Ecto neural progenitor cell (in vitro differentiated cells): ENCODE results near the gene PET100.

Experiments
- DNase-seq: peaks from one replicate; pipeline ENCODE4 v3.0.0-alpha.2; 2018; ENCODE audit warnings: low spot score

PET100 gene

DNA sequence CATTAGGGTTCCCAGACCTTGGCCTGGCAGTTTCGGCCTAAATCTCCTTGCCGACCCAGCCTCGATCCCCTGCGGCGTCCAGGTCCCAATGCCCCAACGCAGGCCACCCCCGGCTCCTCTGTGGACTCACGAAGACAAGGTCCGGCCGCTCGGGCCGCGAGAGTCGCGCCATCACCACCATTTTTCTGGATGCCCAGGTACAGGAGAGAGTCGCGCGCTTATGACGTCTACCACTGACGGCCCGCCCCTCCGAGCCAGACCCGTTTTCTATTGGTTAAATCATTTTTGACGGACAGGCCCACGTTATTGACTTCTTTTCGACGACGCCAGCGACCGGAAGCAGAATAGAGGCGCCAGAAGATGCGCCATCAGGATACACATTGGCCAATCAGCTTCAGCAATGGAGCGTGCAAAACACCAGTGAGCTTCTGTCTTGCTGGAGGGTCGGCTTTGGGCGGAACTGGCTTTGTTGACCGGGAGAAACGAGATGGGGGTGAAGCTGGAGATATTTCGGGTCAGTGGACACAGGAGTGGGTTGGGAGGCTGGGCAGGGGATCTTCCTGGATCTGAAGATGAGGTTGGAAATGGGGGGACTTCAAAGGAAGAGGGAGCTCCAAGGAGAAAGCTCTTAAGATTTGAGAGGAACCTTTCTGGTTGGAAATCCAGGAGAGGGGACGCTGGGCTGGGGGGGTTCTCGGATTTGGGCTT lies at the start of gene PET100, which contains the start of gene XAB2:
Gene PET100, plus strand, starts transcription at position 447 of the 708 bp plus-strand sequence. Its CDS starts 41 bp downstream, at position 488.
Gene XAB2, minus strand, starts transcription at position 199 of the 708 bp plus-strand sequence. Its CDS starts 18 bp downstream, at position 181.
- DNase-seq, result peak; percentile 96

- no peak for DNase-seq
Measured at GRCh38 chr19:7582446-7582845, 47.1 kb upstream of the PET100 start.

DNA sequence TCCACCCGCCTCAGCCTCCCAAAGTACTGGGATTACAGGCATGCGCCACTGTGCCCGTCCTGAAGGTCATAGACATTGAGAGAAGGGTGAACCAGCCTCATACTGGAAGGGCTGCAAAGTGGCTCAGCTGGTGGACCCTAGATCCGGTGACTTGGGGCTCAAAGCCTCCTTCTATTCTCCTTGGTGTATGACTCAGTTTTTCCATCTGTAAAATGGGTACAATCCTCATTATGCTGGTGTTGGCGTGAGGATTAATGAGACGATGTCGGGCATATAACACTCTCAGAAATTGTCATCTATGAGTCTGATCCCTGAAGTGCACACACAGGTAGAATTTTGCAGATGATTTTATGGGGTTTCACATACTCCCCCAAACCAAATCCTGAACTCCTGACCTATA lies 39.8 kb upstream of the PET100 start:
- DNase-seq, result no peak

DNA sequence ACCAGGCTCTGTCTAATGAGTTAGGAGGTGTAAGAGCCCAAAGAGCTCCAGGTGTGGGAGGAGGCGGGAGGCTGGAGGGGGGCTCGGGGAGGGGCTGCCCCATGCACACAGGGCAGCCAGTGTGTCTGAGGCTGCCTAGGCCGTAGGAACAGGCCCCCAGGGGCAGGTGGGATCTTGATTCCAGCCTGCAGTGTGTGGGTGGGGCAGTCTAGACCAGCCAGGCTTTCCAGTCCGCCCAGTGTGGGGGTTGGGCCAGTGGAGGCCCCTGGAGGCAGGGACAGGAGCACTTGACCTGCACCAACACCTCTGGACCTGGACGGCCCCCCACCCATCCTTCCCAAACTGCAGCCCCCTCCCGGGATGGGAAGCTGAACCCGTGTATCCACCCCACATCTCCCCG lies 39.3 kb upstream of the PET100 start:
- DNase-seq, result no peak

GRCh38 chr19:7595466-7596133 lies 34.0 kb upstream of the PET100 start, which contains the start of gene CAMSAP3:
Gene CAMSAP3, plus strand, starts transcription at chr19:7595863. Its CDS starts 140 bp downstream, at chr19:7596003.
- peak; percentile 87 for DNase-seq

DNA sequence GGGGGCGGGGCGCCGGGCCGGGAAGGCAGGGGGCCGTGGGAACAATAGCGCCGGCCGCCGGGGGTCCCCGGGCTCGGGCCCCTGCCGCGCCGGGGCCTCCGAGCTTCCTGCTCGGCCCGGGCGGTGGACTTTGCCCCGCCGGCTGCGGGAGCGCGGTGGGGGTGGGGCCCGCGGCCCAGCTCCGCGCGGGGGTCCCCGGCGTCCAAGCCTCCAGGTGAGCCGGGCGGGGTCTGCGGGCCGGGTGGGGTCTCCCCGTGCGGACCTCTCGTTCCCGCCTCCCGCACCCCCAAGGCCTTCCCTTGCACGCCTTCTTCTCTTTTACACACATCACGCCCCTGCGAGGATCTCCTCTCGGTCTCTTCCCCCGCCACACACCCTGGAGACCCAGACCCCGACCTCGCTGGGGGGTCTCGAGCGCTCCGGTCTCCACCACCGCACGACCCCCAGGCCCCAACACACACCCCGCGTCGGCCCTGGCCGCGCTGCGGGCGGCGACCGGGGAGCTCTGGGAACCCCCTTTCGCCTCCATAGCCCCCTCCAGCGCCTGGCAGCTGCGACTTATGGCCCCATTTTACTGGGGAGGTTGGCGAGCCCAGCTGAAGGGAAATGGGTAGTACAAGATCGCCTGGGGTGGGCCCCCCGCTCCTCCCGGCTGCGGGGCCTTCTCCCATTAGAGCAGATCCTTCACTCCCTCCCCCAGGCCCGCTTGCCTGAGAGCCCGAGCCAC lies 33.2 kb upstream of the PET100 start:
- DNase-seq, result no peak

- no peak for DNase-seq
Measured at GRCh38 chr19:7597689-7598088, 31.9 kb upstream of the PET100 start.

DNA sequence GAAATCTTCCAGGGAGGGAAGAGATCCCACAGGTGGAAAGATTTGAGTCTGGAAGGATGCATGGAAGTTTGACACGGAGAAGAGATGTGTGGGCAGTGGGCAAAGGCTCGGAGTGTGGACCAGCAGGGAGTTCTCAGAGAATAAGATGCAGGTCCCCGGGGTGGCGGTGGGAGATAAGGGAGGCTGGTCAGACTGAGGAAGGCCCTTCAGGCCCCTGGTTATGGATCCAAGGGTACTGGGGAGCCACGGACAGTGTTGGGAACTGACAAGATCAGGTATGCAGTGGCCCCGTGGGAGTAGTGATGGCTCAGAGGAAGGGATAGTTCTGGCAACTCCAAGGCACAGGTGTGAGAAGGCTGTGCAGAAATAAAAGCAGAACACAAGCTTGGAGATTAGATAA lies 31.4 kb upstream of the PET100 start:
- DNase-seq, result no peak

GRCh38 chr19:7600721-7601120 lies 28.9 kb upstream of the PET100 start:
- DNase-seq, result no peak

DNA sequence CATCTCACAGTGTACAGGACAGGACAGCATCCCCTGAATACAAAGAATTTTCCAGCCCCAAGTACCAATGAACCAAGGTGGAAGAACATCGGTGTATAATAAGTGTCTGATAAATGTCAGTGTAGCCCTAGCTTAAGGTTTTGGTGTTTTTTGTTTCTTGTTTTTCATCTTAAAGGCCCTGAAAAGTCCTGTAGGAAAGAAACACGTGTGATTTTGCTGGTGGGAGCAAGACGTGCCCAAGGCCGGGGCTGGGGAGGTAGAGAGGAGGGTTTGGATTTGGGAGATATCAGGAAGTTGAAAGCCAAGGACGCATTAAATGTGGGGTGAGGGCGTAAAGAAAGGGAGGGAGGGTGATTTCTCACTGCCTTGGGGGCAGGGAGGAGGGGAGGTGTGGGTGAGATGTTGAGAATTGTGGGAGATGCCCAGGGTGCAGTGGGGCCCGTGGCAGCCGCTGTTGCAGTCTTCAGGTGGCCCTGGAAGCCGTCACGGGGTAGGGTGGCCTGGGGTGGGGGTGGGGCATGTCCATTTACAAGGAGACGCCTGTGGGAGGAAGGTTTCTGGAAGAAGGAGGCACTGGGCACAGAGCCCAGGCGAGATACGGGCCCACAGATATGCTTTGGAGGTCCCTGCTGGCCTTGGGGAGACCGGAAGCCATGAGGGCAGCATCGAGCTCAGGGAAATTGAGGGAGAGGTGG lies 27.2 kb upstream of the PET100 start:
- no peak for DNase-seq

DNA sequence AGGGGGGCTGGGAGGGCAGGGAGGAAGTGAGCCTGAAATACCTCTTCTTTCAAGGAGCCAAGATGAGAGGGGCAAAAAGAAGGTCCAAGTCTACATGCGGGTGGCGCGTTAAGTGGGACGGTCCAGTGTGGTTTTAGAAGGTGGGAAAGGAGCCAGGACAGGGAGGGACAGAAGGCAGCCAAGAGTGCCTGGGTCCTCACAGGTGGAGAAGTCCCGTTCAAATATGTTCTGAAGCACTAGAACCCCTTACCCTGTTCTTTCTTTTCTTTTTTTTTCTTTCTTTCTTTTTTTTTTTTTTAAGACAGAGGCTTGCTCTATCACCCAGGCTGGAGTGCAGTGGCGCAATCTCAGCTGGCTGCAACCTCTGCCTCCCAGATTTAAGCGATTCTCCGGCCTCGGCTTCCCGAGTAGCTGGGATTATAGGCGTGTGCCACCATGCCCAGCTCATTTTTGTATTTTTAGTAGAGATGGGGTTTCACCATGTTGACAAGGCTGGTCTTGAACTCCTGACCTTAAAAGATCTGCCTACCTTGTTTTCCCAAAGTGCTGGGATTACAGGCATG lies 26.6 kb upstream of the PET100 start:
- DNase-seq, result no peak

GRCh38 chr19:7603919-7604318 lies 25.7 kb upstream of the PET100 start:
- no peak for DNase-seq

DNA sequence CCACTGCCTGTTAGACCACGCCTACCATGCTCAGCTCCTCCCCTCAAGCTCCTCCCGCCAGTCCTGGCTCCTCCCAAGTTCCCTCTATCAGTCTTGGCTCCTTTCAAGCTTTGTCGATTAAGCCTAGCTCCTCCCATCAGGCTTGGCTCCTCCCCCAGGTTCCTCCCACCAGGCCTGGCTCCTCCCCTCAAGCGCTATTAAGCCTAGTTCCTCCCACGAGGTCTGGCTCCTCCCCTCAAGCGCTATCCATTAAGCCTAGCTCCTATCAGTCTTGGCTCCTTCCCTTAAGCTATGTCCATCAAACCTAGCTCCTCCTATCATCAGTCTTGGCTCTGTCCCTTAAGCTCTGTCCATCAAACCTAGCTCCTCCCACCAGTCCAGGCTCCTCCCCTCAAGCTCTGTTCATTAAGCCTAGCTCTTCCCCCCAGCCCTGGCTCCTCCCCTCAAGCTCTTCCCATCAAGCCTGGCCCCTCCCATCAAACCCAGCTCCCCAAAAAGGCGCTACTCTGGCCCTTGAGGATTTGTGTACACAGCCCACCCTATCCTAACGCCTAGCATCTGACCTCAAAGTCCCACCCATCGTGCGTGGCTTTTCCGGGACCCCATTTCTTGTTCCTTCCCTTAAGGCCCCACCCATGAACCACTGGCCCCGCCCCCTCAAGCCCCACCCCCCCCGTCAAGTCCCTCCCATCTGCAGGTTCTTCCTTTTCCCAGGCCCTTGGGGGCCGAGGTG lies 23.9 kb upstream of the PET100 start:
- DNase-seq, result peak; percentile 48

GRCh38 chr19:7606289-7606688 lies 23.3 kb upstream of the PET100 start:
- no peak for DNase-seq

- no peak for DNase-seq
Measured at GRCh38 chr19:7607212-7607873, 22.2 kb upstream of the PET100 start.

GRCh38 chr19:7607874-7608560 lies 21.6 kb upstream of the PET100 start:
- no peak for DNase-seq

DNA sequence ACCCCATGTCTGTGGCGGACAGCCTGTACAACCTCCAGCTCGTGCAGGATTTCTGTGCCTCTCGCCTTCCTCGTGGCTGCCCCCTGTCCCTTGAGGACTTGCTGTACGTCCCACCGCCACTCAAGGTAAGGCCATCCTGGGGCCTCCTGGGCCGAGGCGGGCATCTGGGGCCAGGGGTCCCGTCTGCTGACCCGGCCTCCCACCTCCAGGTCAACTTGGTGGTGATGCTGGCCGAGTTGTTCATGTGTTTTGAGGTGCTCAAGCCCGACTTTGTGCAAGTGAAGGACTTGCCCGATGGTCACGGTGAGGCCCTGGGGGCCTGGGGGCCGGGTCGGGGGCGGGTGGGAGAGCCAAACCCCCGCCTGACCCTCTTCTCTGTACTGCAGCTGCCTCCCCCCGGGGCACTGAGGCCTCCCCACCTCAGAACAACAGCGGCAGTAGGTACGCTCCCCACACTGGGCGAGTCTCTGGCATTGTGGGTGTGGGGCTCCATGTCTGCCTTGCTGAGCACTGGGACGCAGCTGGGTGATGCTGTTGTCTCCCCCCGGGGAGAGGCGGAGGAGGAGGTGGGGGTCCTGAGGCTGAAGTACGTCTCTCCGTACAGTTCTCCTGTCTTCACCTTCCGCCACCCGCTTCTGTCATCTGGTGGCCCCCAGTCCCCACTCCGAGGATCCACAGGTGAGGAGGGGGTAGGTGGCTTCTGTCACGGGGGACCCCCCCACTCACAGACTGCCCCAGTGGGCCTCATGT lies 18.9 kb upstream of the PET100 start:
- DNase-seq, result no peak

GRCh38 chr19:7611541-7612279 lies 17.9 kb upstream of the PET100 start:
- DNase-seq, result no peak
